SW 1271 (cell line): ENCODE data around the gene STEAP2.

ENCODE experiments used
- DNase-seq, 2 experiments: peaks; one replicate each; lab custom pipeline; 2025; lab: John Stamatoyannopoulos, UW

The STEAP2 gene

GRCh38 chr7:90270431-90271178, 59.1 kb downstream of the STEAP2 start:
- no peak for DNase-seq

GRCh38 chr7:90271753-90272152, 60.2 kb downstream of the STEAP2 start:
- DNase-seq: no peak

GRCh38 chr7:90272242-90272641, 60.7 kb downstream of the STEAP2 start:
- no peak for DNase-seq

- DNase-seq: no peak
Measured at GRCh38 chr7:90274161-90274560, 62.6 kb downstream of the STEAP2 start.

- no peak for DNase-seq
Measured at GRCh38 chr7:90276033-90276728, 64.6 kb downstream of the STEAP2 start.
